Measurements from ENCODE around the gene PIK3R5.

GRCh38 chr17:8960325-8961140 is 5.0 kb downstream of the PIK3R5 start:
- TF ChIP-seq CTCF (IDR thresholded peaks at IDR 0.05; ENCODE audit: borderline replicate concordance, extremely low read depth, low read length, poor library complexity, severe bottlenecking): no peak
- no peak for TF ChIP-seq EZH2 (IDR thresholded peaks at IDR 0.05; ENCODE audit: borderline replicate concordance, low read depth, low read length, severe bottlenecking)

All from DND-41 (cell line).